GM12864 (cell line): ENCODE results near the gene MICOS13.

ENCODE experiments used
- DNase-seq: peaks from one replicate; pipeline ENCODE4 v3.0.0-alpha.2; 2011; ENCODE audit warnings: low read depth
- H3K4me3 ChIP-seq: 2 replicates; pipeline ENCODE4 v1.5.1; 2011; ENCODE audit warnings: mild to moderate bottlenecking, low read depth, low read length, control low read depth
- CTCF ChIP-seq: IDR thresholded peaks from 2 replicates; pipeline ENCODE4 v1.5.1; 2011; ENCODE audit warnings: low read depth, mild to moderate bottlenecking, moderate library complexity, low read length, control low read depth, inconsistent platforms; ENCODE audit errors: missing control alignments

The MICOS13 gene

GRCh38 chr19:5698635-5699422 is 18.5 kb upstream of the MICOS13 start:
- DNase-seq: no peak
- TF ChIP-seq CTCF: no peak
- H3K4me3 ChIP-seq: no peak overlapping the region

- TF ChIP-seq CTCF: no peak
These were observed 17.7 kb upstream of the MICOS13 start for GRCh38 chr19:5697890-5698634.

GRCh38 chr19:5697022-5697889 is 16.9 kb upstream of the MICOS13 start:
- DNase-seq: no peak
- TF ChIP-seq CTCF: no peak
- H3K4me3 ChIP-seq: no peak overlapping the region

More at GRCh38 chr19:5697890-5698634, 17.7 kb upstream of the MICOS13 start:
- no peak overlapping the region for H3K4me3 ChIP-seq
- no peak for DNase-seq

GRCh38 chr19:5696196-5697021 is 16.1 kb upstream of the MICOS13 start:
- no peak for DNase-seq
- TF ChIP-seq CTCF: no peak
- no peak overlapping the region for H3K4me3 ChIP-seq

- H3K4me3 ChIP-seq: no peak overlapping the region
- no peak for DNase-seq
- TF ChIP-seq CTCF: no peak
These were observed 15.4 kb upstream of the MICOS13 start for GRCh38 chr19:5695649-5696195.

- no peak overlapping the region for H3K4me3 ChIP-seq
- DNase-seq: no peak
- no peak for TF ChIP-seq CTCF
These were observed 14.8 kb upstream of the MICOS13 start for GRCh38 chr19:5694956-5695648.
